HG03460 (cell line): ENCODE data around the gene ZFYVE21.

Source experiments
- ATAC-seq: cut with Tn5 transposase; IDR thresholded peaks from one replicate; pipeline ENCODE4 v1.9.1; 2021; ENCODE audit not compliant: unreplicated experiment

The ZFYVE21 gene

GRCh38 chr14:103735439-103735814, 19.8 kb downstream of the ZFYVE21 start:
- no peak for ATAC-seq

GRCh38 chr14:103735815-103736545, 20.4 kb downstream of the ZFYVE21 start:
- ATAC-seq: no peak

- no peak for ATAC-seq
Observed at GRCh38 chr14:103736546-103737431, 21.2 kb downstream of the ZFYVE21 start.

- no peak for ATAC-seq
Observed at GRCh38 chr14:103737432-103738045, 21.9 kb downstream of the ZFYVE21 start.

- no peak for ATAC-seq
Observed at GRCh38 chr14:103738166-103738565, 22.6 kb downstream of the ZFYVE21 start.

GRCh38 chr14:103738701-103739451, 23.3 kb downstream of the ZFYVE21 start:
- ATAC-seq: no peak

GRCh38 chr14:103739466-103739792, 23.8 kb downstream of the ZFYVE21 start:
- no peak for ATAC-seq

- ATAC-seq: no peak
Observed at GRCh38 chr14:103739793-103740501, 24.3 kb downstream of the ZFYVE21 start.

- no peak for ATAC-seq
Observed at GRCh38 chr14:103740991-103741689, 25.5 kb downstream of the ZFYVE21 start.

GRCh38 chr14:103741876-103742275, 26.3 kb downstream of the ZFYVE21 start:
- no peak for ATAC-seq

GRCh38 chr14:103742499-103743255, 27.1 kb downstream of the ZFYVE21 start:
- ATAC-seq: no peak

- ATAC-seq: no peak
Observed at GRCh38 chr14:103743691-103744090, 28.1 kb downstream of the ZFYVE21 start.

GRCh38 chr14:103744621-103745395, 29.2 kb downstream of the ZFYVE21 start:
- ATAC-seq: no peak

GRCh38 chr14:103745424-103745823, 29.8 kb downstream of the ZFYVE21 start:
- no peak for ATAC-seq

GRCh38 chr14:103746701-103747100, 31.1 kb downstream of the ZFYVE21 start:
- ATAC-seq: no peak

- ATAC-seq: no peak
Observed at GRCh38 chr14:103748534-103748857, 32.9 kb downstream of the ZFYVE21 start.

GRCh38 chr14:103749452-103749851, 33.8 kb downstream of the ZFYVE21 start:
- no peak for ATAC-seq

GRCh38 chr14:103749860-103750259, 34.2 kb downstream of the ZFYVE21 start:
- no peak for ATAC-seq

- no peak for ATAC-seq
Observed at GRCh38 chr14:103753774-103754173, 38.2 kb downstream of the ZFYVE21 start.
